Stimulated activated naive B cell treated with anti-CD40 and anti-IgM and Interleukin-4, amounts not matched to agents 10 μg/mL and 1 μg/mL and 100 μg/mL, for 72 hours (primary cell): Measurements from ENCODE around the gene CORO6.

Experiments
- ATAC-seq, 2 donors: fragments of 150-1000 bp; cut with Tn5 transposase; replicated peaks; 2 replicates each; pipeline ENCODE4 v1.10.0; 2021; ENCODE audit warnings: moderate library complexity in 1 of 2
- DNase-seq: peaks from one replicate; pipeline ENCODE4 v3.0.0; 2021
- H3K27ac Mint-ChIP-seq: one replicate; pipeline ENCODE4 v1.8.0; 2022; ENCODE audit warnings: mild to moderate bottlenecking, mixed read lengths
- H3K27me3 Mint-ChIP-seq, 2 donors: one replicate each; pipeline ENCODE4 v1.8.0; 2022; ENCODE audit warnings: mixed read lengths in 2 of 2
- H3K36me3 Mint-ChIP-seq, 2 donors: one replicate each; pipeline ENCODE4 v1.8.0; 2022; ENCODE audit warnings: mixed read lengths in 2 of 2, mild to moderate bottlenecking in 1 of 2
- H3K4me1 Mint-ChIP-seq, 2 donors: one replicate each; pipeline ENCODE4 v1.8.0; 2022; ENCODE audit warnings: mixed read lengths in 2 of 2, mild to moderate bottlenecking in 1 of 2
- H3K4me3 Mint-ChIP-seq, 2 donors: one replicate each; pipeline ENCODE4 v1.8.0; 2022; ENCODE audit warnings: mild to moderate bottlenecking in 2 of 2, mixed read lengths in 2 of 2, moderate library complexity in 1 of 2
- H3K9me3 Mint-ChIP-seq, 2 donors: one replicate each; pipeline ENCODE4 v1.8.0; 2022; ENCODE audit warnings: mixed read lengths in 2 of 2, mild to moderate bottlenecking in 1 of 2

CORO6 gene

DNA sequence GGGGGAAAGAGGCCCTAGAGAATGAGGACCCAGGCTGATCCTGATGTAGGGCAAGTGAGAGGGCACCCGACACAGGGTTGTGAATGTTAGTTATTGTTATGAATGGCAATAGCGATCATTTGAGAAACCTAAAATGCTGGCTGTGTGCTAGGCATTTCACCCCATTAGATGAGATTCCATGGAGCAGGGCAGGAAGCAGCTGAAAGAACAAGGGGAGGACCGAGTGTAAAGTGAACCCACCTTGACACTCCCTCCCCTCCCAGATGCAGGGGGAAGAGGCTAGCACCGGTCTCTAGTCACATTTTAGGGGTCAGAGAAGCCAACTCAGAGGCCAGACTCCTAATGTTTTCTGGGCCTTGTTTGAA is 553 bp upstream of the CORO6 start:
- no peak for DNase-seq
- H3K4me3 Mint-ChIP-seq = peak overlapping the region; percentile 83 to 87
- peaks cover 46 to 91% of the 10 kb centered on the region in 2 donors for H3K4me1 Mint-ChIP-seq
- no peaks in the 10 kb centered on the region for H3K9me3 Mint-ChIP-seq
- peak; percentile 10 to 15 for ATAC-seq
- H3K36me3 Mint-ChIP-seq = peaks cover 11 to 28% of the 10 kb centered on the region in 2 donors
- H3K27me3 Mint-ChIP-seq = peaks cover 0 to 3% of the 10 kb centered on the region in 2 donors
- H3K27ac Mint-ChIP-seq = peak overlapping the region; percentile 92

- peaks cover 8 to 18% of the 10 kb centered on the region in 2 donors for H3K36me3 Mint-ChIP-seq
- peaks cover 45 to 93% of the 10 kb centered on the region in 2 donors for H3K4me1 Mint-ChIP-seq
- peak overlapping the region; percentile 75 for H3K27ac Mint-ChIP-seq
- peak overlapping the region; percentile 83 to 87 for H3K4me3 Mint-ChIP-seq
- DNase-seq (no peak), ATAC-seq (no peak)
- no peaks in the 10 kb centered on the region for H3K9me3 Mint-ChIP-seq
- H3K27me3 Mint-ChIP-seq = peaks cover 5 to 13% of the 10 kb centered on the region in 2 donors
These were observed 939 bp downstream of the CORO6 start for GRCh38 chr17:29621751-29622194.

GRCh38 chr17:29620779-29621500 is 1.8 kb downstream of the CORO6 start:
- DNase-seq = no peak
- peak overlapping the region in 1 of 2 donors; percentile 18 for H3K4me3 Mint-ChIP-seq
- H3K36me3 Mint-ChIP-seq = peaks cover 2 to 14% of the 10 kb centered on the region in 2 donors
- no peak for ATAC-seq
- peaks cover 5 to 18% of the 10 kb centered on the region in 2 donors for H3K27me3 Mint-ChIP-seq
- peaks cover 49 to 93% of the 10 kb centered on the region in 2 donors for H3K4me1 Mint-ChIP-seq
- no peaks in the 10 kb centered on the region for H3K9me3 Mint-ChIP-seq
- peak overlapping the region; percentile 33 for H3K27ac Mint-ChIP-seq

GRCh38 chr17:29620271-29620670 is 2.4 kb downstream of the CORO6 start:
- Mint-ChIP-seq H3K27ac (no peak overlapping the region), H3K27me3 (peaks cover 11 to 24% of the 10 kb centered on the region in 2 donors), H3K4me3 (no peak overlapping the region), H3K4me1 (peaks cover 52 to 94% of the 10 kb centered on the region in 2 donors), H3K9me3 (no peaks in the 10 kb centered on the region), H3K36me3 (peaks cover 0 to 7% of the 10 kb centered on the region in 2 donors)
- ATAC-seq = no peak
- DNase-seq = no peak

DNA sequence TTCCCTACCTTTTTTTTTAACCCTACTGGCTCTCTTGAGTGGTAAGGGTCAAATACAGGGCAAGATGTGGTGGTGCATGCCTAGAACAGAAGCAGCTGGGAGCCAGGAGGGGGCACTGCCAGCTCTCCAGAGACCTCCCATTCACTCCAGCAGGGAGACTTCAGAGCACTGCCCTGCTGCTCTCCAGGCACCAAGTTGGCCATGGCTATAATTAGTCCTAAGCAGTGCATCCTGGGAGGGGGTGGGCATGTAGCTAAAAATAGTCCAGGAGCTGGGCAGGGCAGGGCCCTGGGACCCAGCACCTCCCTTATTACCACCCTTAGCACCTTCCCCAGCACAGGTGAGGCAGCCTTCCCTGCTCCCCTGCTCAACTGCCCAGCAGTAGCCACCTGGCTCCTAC is 3.5 kb downstream of the CORO6 start:
- peaks cover 17 to 32% of the 10 kb centered on the region in 2 donors for H3K27me3 Mint-ChIP-seq
- no peak for ATAC-seq
- DNase-seq = no peak
- peaks cover 0 to 3% of the 10 kb centered on the region in 2 donors for H3K36me3 Mint-ChIP-seq
- H3K9me3 Mint-ChIP-seq = no peaks in the 10 kb centered on the region
- peaks cover 55 to 94% of the 10 kb centered on the region in 2 donors for H3K4me1 Mint-ChIP-seq
- H3K4me3 Mint-ChIP-seq = no peak overlapping the region
- H3K27ac Mint-ChIP-seq = no peak overlapping the region

- Mint-ChIP-seq H3K27me3 (peaks cover 17 to 32% of the 10 kb centered on the region in 2 donors), H3K4me1 (peaks cover 53 to 93% of the 10 kb centered on the region in 2 donors), H3K27ac (no peak overlapping the region), H3K9me3 (no peaks in the 10 kb centered on the region), H3K4me3 (peak overlapping the region; percentile 85 to 87), H3K36me3 (peaks cover 0 to 3% of the 10 kb centered on the region in 2 donors)
- ATAC-seq (no peak), DNase-seq (no peak)
These were observed 4.2 kb downstream of the CORO6 start for GRCh38 chr17:29618272-29619065.

GRCh38 chr17:29617481-29618271 is 5.0 kb downstream of the CORO6 start:
- DNase-seq (peak; percentile 68), ATAC-seq (peak; percentile 32 to 38)
- Mint-ChIP-seq H3K36me3 (peaks cover 0 to 3% of the 10 kb centered on the region in 2 donors), H3K4me1 (peaks cover 47 to 85% of the 10 kb centered on the region in 2 donors), H3K4me3 (peak overlapping the region; percentile 85 to 87), H3K9me3 (no peaks in the 10 kb centered on the region), H3K27ac (peak overlapping the region; percentile 56), H3K27me3 (peaks cover 17 to 32% of the 10 kb centered on the region in 2 donors)

GRCh38 chr17:29617125-29617480 is 5.6 kb downstream of the CORO6 start:
- Mint-ChIP-seq H3K36me3 (peaks cover 0 to 3% of the 10 kb centered on the region in 2 donors), H3K4me3 (peak overlapping the region; percentile 85 to 87), H3K4me1 (peaks cover 44 to 81% of the 10 kb centered on the region in 2 donors), H3K9me3 (no peaks in the 10 kb centered on the region), H3K27me3 (peaks cover 17 to 32% of the 10 kb centered on the region in 2 donors), H3K27ac (peak overlapping the region; percentile 56)
- ATAC-seq (peak; percentile 73 to 78), DNase-seq (peak; percentile 82)

DNA sequence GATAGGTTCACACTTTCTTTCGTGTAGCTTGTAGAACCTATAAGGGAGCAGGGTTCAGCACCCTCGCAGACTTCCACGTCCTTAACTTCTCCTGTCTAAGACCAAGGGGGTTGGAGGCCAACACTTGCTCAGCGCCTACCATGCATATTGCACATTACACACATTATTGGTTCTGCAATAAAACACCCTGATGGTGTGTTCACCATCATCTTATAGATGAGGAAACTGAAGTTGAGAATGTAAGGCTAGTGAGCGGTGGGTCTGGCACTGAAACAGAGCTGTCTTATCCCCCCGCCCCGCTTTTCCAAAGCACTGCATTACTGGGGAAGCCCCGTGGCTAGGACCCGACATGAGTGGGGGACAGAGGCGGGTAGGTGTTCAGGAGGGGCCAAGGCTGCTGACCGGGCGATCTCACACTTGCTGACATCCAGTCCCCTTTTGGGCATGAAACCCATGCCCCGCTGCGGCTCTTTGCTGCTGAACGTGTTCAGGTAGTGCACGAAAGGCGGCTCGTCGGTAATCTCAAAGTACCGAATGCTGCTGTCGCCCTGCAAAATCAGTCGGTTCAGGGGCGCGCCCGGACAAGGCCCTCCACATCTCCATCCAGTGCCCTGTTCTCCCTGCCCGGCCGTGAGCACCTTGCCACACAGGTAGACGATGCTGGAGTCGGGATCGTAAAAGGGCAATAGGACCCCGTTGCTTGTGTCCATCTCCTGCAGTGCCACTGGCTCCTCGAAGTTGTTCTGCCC is 6.2 kb downstream of the CORO6 start:
- no peak for DNase-seq
- peaks cover 17 to 32% of the 10 kb centered on the region in 2 donors for H3K27me3 Mint-ChIP-seq
- no peaks in the 10 kb centered on the region for H3K9me3 Mint-ChIP-seq
- H3K36me3 Mint-ChIP-seq = peaks cover 0 to 3% of the 10 kb centered on the region in 2 donors
- no peak for ATAC-seq
- no peak overlapping the region for H3K27ac Mint-ChIP-seq
- H3K4me3 Mint-ChIP-seq = peak overlapping the region; percentile 85 to 87
- peaks cover 41 to 74% of the 10 kb centered on the region in 2 donors for H3K4me1 Mint-ChIP-seq

DNA sequence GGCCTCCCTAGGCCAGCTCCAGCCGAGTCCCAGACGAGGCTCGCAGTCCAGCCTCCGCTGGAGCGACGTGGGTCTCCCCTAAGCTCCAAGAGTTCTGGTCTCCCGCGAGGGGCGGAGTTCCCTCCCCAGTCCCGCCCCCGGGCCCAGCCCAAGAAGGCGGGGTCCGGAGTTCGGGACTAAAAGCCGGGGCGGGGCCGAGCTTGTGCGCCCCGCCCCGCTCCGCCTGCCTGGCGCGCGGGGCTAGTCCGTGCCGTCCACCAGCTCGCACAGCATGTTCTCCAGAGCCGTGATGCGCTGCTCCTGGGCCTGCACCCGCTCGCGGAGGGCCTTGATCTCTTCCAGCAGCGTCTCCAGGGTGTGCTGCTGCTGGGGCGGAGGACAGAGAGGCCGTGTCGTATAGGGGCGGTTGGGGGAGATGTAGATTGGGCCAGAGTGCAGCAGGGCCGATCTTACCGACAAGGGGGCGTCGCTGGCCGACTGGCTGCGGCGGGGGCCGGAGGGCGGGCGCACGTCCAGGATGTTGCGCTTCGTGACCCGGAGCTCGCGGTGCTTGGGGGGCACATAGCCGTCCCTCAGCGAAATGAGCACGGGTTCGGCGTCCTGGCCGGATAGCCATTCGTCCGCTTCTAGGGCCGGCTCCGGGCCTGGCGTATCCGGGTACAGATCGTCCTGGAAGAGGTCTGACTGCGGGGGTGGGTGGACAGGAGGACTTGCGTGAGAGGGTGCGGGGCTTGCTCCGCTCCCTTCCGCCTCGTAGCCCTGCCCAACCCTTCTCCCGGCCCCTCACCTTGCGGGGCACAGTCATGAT is 7.0 kb downstream of the CORO6 start:
- H3K9me3 Mint-ChIP-seq = no peaks in the 10 kb centered on the region
- peaks cover 0 to 3% of the 10 kb centered on the region in 2 donors for H3K36me3 Mint-ChIP-seq
- H3K27ac Mint-ChIP-seq = peak overlapping the region; percentile 62
- ATAC-seq (peak; percentile 67 to 69), DNase-seq (peak; percentile 68)
- peak overlapping the region; percentile 85 to 87 for H3K4me3 Mint-ChIP-seq
- peaks cover 37 to 67% of the 10 kb centered on the region in 2 donors for H3K4me1 Mint-ChIP-seq
- H3K27me3 Mint-ChIP-seq = peaks cover 17 to 32% of the 10 kb centered on the region in 2 donors

GRCh38 chr17:29615048-29615385 is 7.7 kb downstream of the CORO6 start:
- ATAC-seq (peak; percentile 17 to 21), DNase-seq (no peak)
- Mint-ChIP-seq H3K4me1 (peaks cover 34 to 64% of the 10 kb centered on the region in 2 donors), H3K27me3 (peaks cover 17 to 32% of the 10 kb centered on the region in 2 donors), H3K36me3 (peaks cover 2 to 3% of the 10 kb centered on the region in 2 donors), H3K27ac (peak overlapping the region; percentile 3), H3K9me3 (no peaks in the 10 kb centered on the region), H3K4me3 (peak overlapping the region; percentile 85 to 87)

GRCh38 chr17:29614349-29615047 is 8.2 kb downstream of the CORO6 start:
- H3K9me3 Mint-ChIP-seq = no peaks in the 10 kb centered on the region
- no peak for DNase-seq
- peak overlapping the region; percentile 3 for H3K27ac Mint-ChIP-seq
- peaks cover 17 to 32% of the 10 kb centered on the region in 2 donors for H3K27me3 Mint-ChIP-seq
- peaks cover 2 to 3% of the 10 kb centered on the region in 2 donors for H3K36me3 Mint-ChIP-seq
- peak overlapping the region; percentile 85 to 87 for H3K4me3 Mint-ChIP-seq
- no peak for ATAC-seq
- peaks cover 34 to 60% of the 10 kb centered on the region in 2 donors for H3K4me1 Mint-ChIP-seq
